ENCODE results near the gene CDK8.
"Not testable (repeated sequence)": the region's sequence is repeated elsewhere in the genome, so short reads cannot be mapped to it uniquely, and the experiment has no call there.

Gene CDK8

GRCh38 chr13:26229080-26229615, 24.8 kb upstream of the CDK8 start:
- DNase-seq (ENCODE audit: low read depth, low spot score) = no peak
- Histone ChIP-seq H3K9ac (ENCODE audit: insufficient read length, low read depth) (no peak overlapping the region), H3K4me1 (ENCODE audit: insufficient read depth, insufficient read length) (no peaks in the 10 kb centered on the region), H3K36me3 (ENCODE audit: insufficient read depth, insufficient read length, low read length) (no peaks in the 10 kb centered on the region), H3K4me3 (ENCODE audit: insufficient read length, low read depth) (no peak overlapping the region), H3K27me3 (ENCODE audit: insufficient read depth, insufficient read length) (no peaks in the 10 kb centered on the region), H3K9me3 (ENCODE audit: insufficient read depth, low read length) (no peaks in the 10 kb centered on the region)
- TF ChIP-seq SUZ12 (IDR thresholded peaks at IDR 0.05; ENCODE audit: extremely low read depth, insufficient read depth, insufficient read length) (no peak), YY1 (IDR thresholded peaks at IDR 0.05; ENCODE audit: insufficient read depth, insufficient read length) (no peak), ZNF274 (IDR thresholded peaks at IDR 0.05; ENCODE audit: low read depth, low read length) (no peak)

GRCh38 chr13:26230703-26231102, 23.2 kb upstream of the CDK8 start:
- Histone ChIP-seq H3K9ac (ENCODE audit: insufficient read length, low read depth) (no peak overlapping the region), H3K27me3 (ENCODE audit: insufficient read depth, insufficient read length) (no peaks in the 10 kb centered on the region), H3K36me3 (ENCODE audit: insufficient read depth, insufficient read length, low read length) (no peaks in the 10 kb centered on the region), H3K4me3 (ENCODE audit: insufficient read length, low read depth) (no peak overlapping the region), H3K4me1 (ENCODE audit: insufficient read depth, insufficient read length) (no peaks in the 10 kb centered on the region), H3K9me3 (ENCODE audit: insufficient read depth, low read length) (no peaks in the 10 kb centered on the region)
- DNase-seq (ENCODE audit: low read depth, low spot score) = no peak
- no peak for TF ChIP-seq ZNF274 (IDR thresholded peaks at IDR 0.05; ENCODE audit: low read depth, low read length)
- no peak for TF ChIP-seq SUZ12 (IDR thresholded peaks at IDR 0.05; ENCODE audit: extremely low read depth, insufficient read depth, insufficient read length)
- no peak for TF ChIP-seq YY1 (IDR thresholded peaks at IDR 0.05; ENCODE audit: insufficient read depth, insufficient read length)

- H3K4me3 ChIP-seq (ENCODE audit: insufficient read length, low read depth) = no peak overlapping the region
- H3K36me3 ChIP-seq (ENCODE audit: insufficient read depth, insufficient read length, low read length) = no peaks in the 10 kb centered on the region
- no peak overlapping the region for H3K9ac ChIP-seq (ENCODE audit: insufficient read length, low read depth)
- no peak for DNase-seq (ENCODE audit: low read depth, low spot score)
- H3K4me1 ChIP-seq (ENCODE audit: insufficient read depth, insufficient read length) = no peaks in the 10 kb centered on the region
- H3K9me3 ChIP-seq (ENCODE audit: insufficient read depth, low read length) = no peaks in the 10 kb centered on the region
- TF ChIP-seq ZNF274 (IDR thresholded peaks at IDR 0.05; ENCODE audit: low read depth, low read length) (no peak), SUZ12 (IDR thresholded peaks at IDR 0.05; ENCODE audit: extremely low read depth, insufficient read depth, insufficient read length) (no peak), YY1 (IDR thresholded peaks at IDR 0.05; ENCODE audit: insufficient read depth, insufficient read length) (no peak)
- no peaks in the 10 kb centered on the region for H3K27me3 ChIP-seq (ENCODE audit: insufficient read depth, insufficient read length)
These were observed 17.6 kb upstream of the CDK8 start for GRCh38 chr13:26236296-26236695.

GRCh38 chr13:26246154-26246553, 7.8 kb upstream of the CDK8 start:
- Histone ChIP-seq H3K4me1 (ENCODE audit: insufficient read depth, insufficient read length) (no peaks in the 10 kb centered on the region), H3K36me3 (ENCODE audit: insufficient read depth, insufficient read length, low read length) (no peaks in the 10 kb centered on the region), H3K9me3 (ENCODE audit: insufficient read depth, low read length) (no peaks in the 10 kb centered on the region), H3K9ac (ENCODE audit: insufficient read length, low read depth) (no peak overlapping the region), H3K27me3 (ENCODE audit: insufficient read depth, insufficient read length) (no peaks in the 10 kb centered on the region), H3K4me3 (ENCODE audit: insufficient read length, low read depth) (no peak overlapping the region)
- DNase-seq (ENCODE audit: low read depth, low spot score) = no peak
- TF ChIP-seq YY1 (IDR thresholded peaks at IDR 0.05; ENCODE audit: insufficient read depth, insufficient read length) (no peak), ZNF274 (IDR thresholded peaks at IDR 0.05; ENCODE audit: low read depth, low read length) (no peak), SUZ12 (IDR thresholded peaks at IDR 0.05; ENCODE audit: extremely low read depth, insufficient read depth, insufficient read length) (no peak)

- H3K36me3 ChIP-seq (ENCODE audit: insufficient read depth, insufficient read length, low read length) = no peaks in the 10 kb centered on the region
These were observed 6.9 kb upstream of the CDK8 start for GRCh38 chr13:26247011-26247410.

GRCh38 chr13:26247608-26248007, 6.3 kb upstream of the CDK8 start:
- Histone ChIP-seq H3K9ac (ENCODE audit: insufficient read length, low read depth) (no peak overlapping the region), H3K9me3 (ENCODE audit: insufficient read depth, low read length) (no peaks in the 10 kb centered on the region), H3K4me1 (ENCODE audit: insufficient read depth, insufficient read length) (no peaks in the 10 kb centered on the region), H3K36me3 (ENCODE audit: insufficient read depth, insufficient read length, low read length) (no peaks in the 10 kb centered on the region), H3K4me3 (ENCODE audit: insufficient read length, low read depth) (no peak overlapping the region), H3K27me3 (ENCODE audit: insufficient read depth, insufficient read length) (no peaks in the 10 kb centered on the region)
- no peak for TF ChIP-seq ZNF274 (IDR thresholded peaks at IDR 0.05; ENCODE audit: low read depth, low read length)
- TF ChIP-seq SUZ12 (IDR thresholded peaks at IDR 0.05; ENCODE audit: extremely low read depth, insufficient read depth, insufficient read length) = no peak
- TF ChIP-seq YY1 (IDR thresholded peaks at IDR 0.05; ENCODE audit: insufficient read depth, insufficient read length) = no peak
- no peak for DNase-seq (ENCODE audit: low read depth, low spot score)

More at GRCh38 chr13:26247011-26247410, 6.9 kb upstream of the CDK8 start:
- DNase-seq (ENCODE audit: low read depth, low spot score) = no peak
- no peaks in the 10 kb centered on the region for H3K27me3 ChIP-seq (ENCODE audit: insufficient read depth, insufficient read length)
- TF ChIP-seq YY1 (IDR thresholded peaks at IDR 0.05; ENCODE audit: insufficient read depth, insufficient read length) (no peak), SUZ12 (IDR thresholded peaks at IDR 0.05; ENCODE audit: extremely low read depth, insufficient read depth, insufficient read length) (no peak), ZNF274 (IDR thresholded peaks at IDR 0.05; ENCODE audit: low read depth, low read length) (no peak)
- H3K4me3 ChIP-seq (ENCODE audit: insufficient read length, low read depth) = no peak overlapping the region
- H3K4me1 ChIP-seq (ENCODE audit: insufficient read depth, insufficient read length) = no peaks in the 10 kb centered on the region
- H3K9ac ChIP-seq (ENCODE audit: insufficient read length, low read depth) = no peak overlapping the region
- no peaks in the 10 kb centered on the region for H3K9me3 ChIP-seq (ENCODE audit: insufficient read depth, low read length)

GRCh38 chr13:26249551-26249950, 4.4 kb upstream of the CDK8 start:
- no peak for TF ChIP-seq ZNF274 (IDR thresholded peaks at IDR 0.05; ENCODE audit: low read depth, low read length)
- no peak overlapping the region for H3K4me3 ChIP-seq (ENCODE audit: insufficient read length, low read depth)
- no peak overlapping the region for H3K9ac ChIP-seq (ENCODE audit: insufficient read length, low read depth)
- no peaks in the 10 kb centered on the region for H3K4me1 ChIP-seq (ENCODE audit: insufficient read depth, insufficient read length)
- no peak for DNase-seq (ENCODE audit: low read depth, low spot score)
- H3K27me3 ChIP-seq (ENCODE audit: insufficient read depth, insufficient read length) = no peaks in the 10 kb centered on the region
- no peaks in the 10 kb centered on the region for H3K9me3 ChIP-seq (ENCODE audit: insufficient read depth, low read length)
- H3K36me3 ChIP-seq (ENCODE audit: insufficient read depth, insufficient read length, low read length) = no peaks in the 10 kb centered on the region

GRCh38 chr13:26252006-26252405, 1.9 kb upstream of the CDK8 start:
- not testable (repeated sequence) for DNase-seq (ENCODE audit: low read depth, low spot score); H3K27me3 ChIP-seq (ENCODE audit: insufficient read depth, insufficient read length); H3K36me3 ChIP-seq (ENCODE audit: insufficient read depth, insufficient read length, low read length); H3K4me1 ChIP-seq (ENCODE audit: insufficient read depth, insufficient read length); H3K4me3 ChIP-seq (ENCODE audit: insufficient read length, low read depth); H3K9me3 ChIP-seq (ENCODE audit: insufficient read depth, low read length); H3K9ac ChIP-seq (ENCODE audit: insufficient read length, low read depth)

All from NT2/D1 (cell line).